Right renal pelvis (tissue), 4 donors: ENCODE data around the gene SREK1IP1. TPM values are rescaled to one million over a fixed set of nuclear protein-coding genes. Genes with fewer than 3 reads are reported as not detected.
"Not testable (repeated sequence)": the region's sequence is repeated elsewhere in the genome, so short reads cannot be mapped to it uniquely, and the experiment has no call there.

Source experiments
- DNase-seq, 4 donors: peaks; one replicate each; pipeline ENCODE4 v3.0.0-alpha.2; 2013; ENCODE audit warnings: low read depth in 4 of 4, low spot score in 3 of 4, missing footprints in 1 of 4
- polyA plus RNA-seq, 4 donors: library from polyadenylated mRNA; unstranded; fragments of 120-200 nt; gene quantifications; one replicate each; pipeline ENCODE4 v1.2.1, GENCODE V29; 2013; ENCODE audit not compliant: insufficient read length in 4 of 4

SREK1IP1 gene
- polyA plus RNA-seq, 4 donors, result 18.4 to 25.2 (median 22.8) TPM

- no peak for DNase-seq
Observed at GRCh38 chr5:64765804-64766504, 2.5 kb downstream of the SREK1IP1 start.

- no peak for DNase-seq
Observed at GRCh38 chr5:64763948-64764503, 4.5 kb downstream of the SREK1IP1 start.

- no peak for DNase-seq
Observed at GRCh38 chr5:64759960-64760660, 8.4 kb downstream of the SREK1IP1 start.

GRCh38 chr5:64758901-64759300 lies 9.6 kb downstream of the SREK1IP1 start:
- DNase-seq, result no peak

- DNase-seq, result no peak
Observed at GRCh38 chr5:64754066-64754465, 14.4 kb downstream of the SREK1IP1 start.

- no peak for DNase-seq
Observed at GRCh38 chr5:64749385-64749784, 19.1 kb downstream of the SREK1IP1 start.

GRCh38 chr5:64746446-64746845 lies 22.0 kb downstream of the SREK1IP1 start:
- no peak for DNase-seq

- no peak for DNase-seq
Observed at GRCh38 chr5:64744914-64745313, 23.6 kb downstream of the SREK1IP1 start.

GRCh38 chr5:64742821-64743220 lies 25.7 kb downstream of the SREK1IP1 start:
- DNase-seq, result no peak

GRCh38 chr5:64742411-64742810 lies 26.1 kb downstream of the SREK1IP1 start:
- DNase-seq, result no peak

GRCh38 chr5:64727150-64727549 lies 41.3 kb downstream of the SREK1IP1 start:
- no peak for DNase-seq

- DNase-seq, result no peak
Observed at GRCh38 chr5:64722588-64722987, 45.9 kb downstream of the SREK1IP1 start.

GRCh38 chr5:64714495-64714894 lies 54.0 kb downstream of the SREK1IP1 start:
- DNase-seq, result not testable (repeated sequence)

GRCh38 chr5:64707191-64707590 lies 61.3 kb downstream of the SREK1IP1 start:
- no peak for DNase-seq

- DNase-seq, result not testable (repeated sequence)
Observed at GRCh38 chr5:64706074-64706473, 62.4 kb downstream of the SREK1IP1 start.

- no peak for DNase-seq
Observed at GRCh38 chr5:64700765-64701164, 67.7 kb downstream of the SREK1IP1 start.

GRCh38 chr5:64696414-64696813 lies 72.1 kb downstream of the SREK1IP1 start:
- DNase-seq, result not testable (repeated sequence)

GRCh38 chr5:64693636-64694035 lies 74.9 kb downstream of the SREK1IP1 start:
- DNase-seq, result no peak

GRCh38 chr5:64691291-64691690 lies 77.2 kb downstream of the SREK1IP1 start:
- DNase-seq, result no peak

- peak in 1 of 4 donors; percentile 23 for DNase-seq
Observed at GRCh38 chr5:64690417-64691151, 77.9 kb downstream of the SREK1IP1 start, which contains the start of gene SHISAL2B. TSS of gene SHISAL2B (plus strand) at chr5:64690503. CDS start at chr5:64690624, 121 bp downstream.

GRCh38 chr5:64690104-64690416 lies 78.4 kb downstream of the SREK1IP1 start:
- DNase-seq, result no peak
